Left lung (tissue), 10 donors: ENCODE results near the gene AKR1B1. TPM values are rescaled to one million over a fixed set of nuclear protein-coding genes. Genes with fewer than 3 reads are reported as not detected.

Experiments
- ATAC-seq: fragments of 200-7000 bp; cut with Tn5 transposase; one replicate; pipeline ENCODE4 v1.9.1; 2020; ENCODE audit warnings: moderate library complexity
- DNase-seq, 4 donors: peaks; one replicate each; pipeline ENCODE4 v3.0.0-alpha.2; 2013 to 2020
- H3K27ac ChIP-seq, 2 donors: fragments of 200-600 bp; sonication (generic) in 1 of 2; one replicate each; pipeline versions ENCODE4 v1.5.0 to v1.8.0; 2020 to 2021
- H3K27me3 ChIP-seq, 2 donors: fragments of 200-600 bp; sonication (generic) in 1 of 2; one replicate each; pipeline versions ENCODE4 v1.5.0 to v1.8.0; 2020 to 2021
- H3K36me3 ChIP-seq, 2 donors: fragments of 200-600 bp; sonication (generic) in 1 of 2; one replicate each; pipeline versions ENCODE4 v1.5.0 to v1.8.0; 2020 to 2021
- H3K4me1 ChIP-seq, 2 donors: fragments of 200-600 bp; one replicate each; pipeline ENCODE4 v1.8.0; 2021
- H3K4me3 ChIP-seq, 2 donors: fragments of 200-600 bp; sonication (generic) in 1 of 2; one replicate each; pipeline versions ENCODE4 v1.5.0 to v1.8.0; 2020 to 2021; ENCODE audit warnings: mild to moderate bottlenecking in 1 of 2
- H3K9me3 ChIP-seq, 2 donors: fragments of 200-600 bp; sonication (generic) in 1 of 2; one replicate each; pipeline versions ENCODE4 v1.5.0 to v1.8.0; 2020 to 2021
- intact Hi-C, 2 donors: fragments of 100-400 bp; cut with DNase I; formaldehyde crosslinking; loops; one replicate each; pipeline versions ENCODE4 v1.11.2 to v1.14.2; 2022
- polyA plus RNA-seq, 6 donors: library from polyadenylated mRNA; unstranded; fragments of 120-200 nt; gene quantifications; one replicate each; pipeline ENCODE4 v1.2.1, GENCODE V29; 2013; ENCODE audit not compliant: insufficient read length in 6 of 6
- total RNA-seq, 2 donors: library from RNA; stranded (reverse); fragmentation: NEBNext Ultra II Directional; extraction: Animal tissue kit (Norgen Biotek cat#: 25700); gene quantifications; one replicate each; pipeline ENCODE4 v1.2.1, GENCODE V29; 2021
- TF ChIP-seq, protein P1 (sequence below), 2 donors: fragments of 200-600 bp; sonication (generic) in 1 of 2; IDR thresholded peaks; one replicate each; pipeline versions ENCODE4 v1.5.0 to v1.8.0; 2021; ENCODE audit warnings: antibody characterized with exemption in 2 of 2
- donor health status: DM: no; HTN: yes; CAD: no.
- donor health status: DM: no; HTN: no; CAD: no.

The AKR1B1 gene
- total and polyA plus RNA-seq, 8 donors: 63.8 to 85.0 (median 69.3) TPM

DNA sequence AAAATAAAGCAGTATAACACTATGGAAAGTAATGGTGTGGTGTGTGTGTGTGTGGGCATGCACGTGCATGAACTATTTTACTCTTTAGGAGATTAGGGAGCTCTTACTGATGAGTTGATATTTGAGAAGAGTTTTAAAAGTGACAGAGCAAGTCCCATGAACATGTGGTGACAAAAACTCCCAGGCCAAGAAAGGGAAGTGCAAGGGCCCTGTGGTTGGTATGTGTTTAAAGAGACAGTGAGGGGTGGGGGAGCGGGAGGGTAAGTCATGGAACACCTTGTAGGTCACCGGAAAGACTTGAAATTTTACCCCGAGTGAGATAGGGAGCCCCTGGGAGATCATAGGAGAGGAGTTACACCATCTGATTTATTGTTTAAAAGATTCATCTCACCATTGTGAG lies 63.3 kb downstream of the AKR1B1 start:
- TF ChIP-seq, protein P1, sequence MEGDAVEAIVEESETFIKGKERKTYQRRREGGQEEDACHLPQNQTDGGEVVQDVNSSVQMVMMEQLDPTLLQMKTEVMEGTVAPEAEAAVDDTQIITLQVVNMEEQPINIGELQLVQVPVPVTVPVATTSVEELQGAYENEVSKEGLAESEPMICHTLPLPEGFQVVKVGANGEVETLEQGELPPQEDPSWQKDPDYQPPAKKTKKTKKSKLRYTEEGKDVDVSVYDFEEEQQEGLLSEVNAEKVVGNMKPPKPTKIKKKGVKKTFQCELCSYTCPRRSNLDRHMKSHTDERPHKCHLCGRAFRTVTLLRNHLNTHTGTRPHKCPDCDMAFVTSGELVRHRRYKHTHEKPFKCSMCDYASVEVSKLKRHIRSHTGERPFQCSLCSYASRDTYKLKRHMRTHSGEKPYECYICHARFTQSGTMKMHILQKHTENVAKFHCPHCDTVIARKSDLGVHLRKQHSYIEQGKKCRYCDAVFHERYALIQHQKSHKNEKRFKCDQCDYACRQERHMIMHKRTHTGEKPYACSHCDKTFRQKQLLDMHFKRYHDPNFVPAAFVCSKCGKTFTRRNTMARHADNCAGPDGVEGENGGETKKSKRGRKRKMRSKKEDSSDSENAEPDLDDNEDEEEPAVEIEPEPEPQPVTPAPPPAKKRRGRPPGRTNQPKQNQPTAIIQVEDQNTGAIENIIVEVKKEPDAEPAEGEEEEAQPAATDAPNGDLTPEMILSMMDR (IDR thresholded peaks at IDR 0.05): no peak
- Histone ChIP-seq H3K9me3 (no peaks in the 10 kb centered on the region), H3K27me3 (no peaks in the 10 kb centered on the region), H3K36me3 (no peaks in the 10 kb centered on the region), H3K4me3 (no peak overlapping the region), H3K4me1 (no peaks in the 10 kb centered on the region), H3K27ac (no peak overlapping the region)
- ATAC-seq (no peak), DNase-seq (no peak)
- intact Hi-C loops: no loop called here

DNA sequence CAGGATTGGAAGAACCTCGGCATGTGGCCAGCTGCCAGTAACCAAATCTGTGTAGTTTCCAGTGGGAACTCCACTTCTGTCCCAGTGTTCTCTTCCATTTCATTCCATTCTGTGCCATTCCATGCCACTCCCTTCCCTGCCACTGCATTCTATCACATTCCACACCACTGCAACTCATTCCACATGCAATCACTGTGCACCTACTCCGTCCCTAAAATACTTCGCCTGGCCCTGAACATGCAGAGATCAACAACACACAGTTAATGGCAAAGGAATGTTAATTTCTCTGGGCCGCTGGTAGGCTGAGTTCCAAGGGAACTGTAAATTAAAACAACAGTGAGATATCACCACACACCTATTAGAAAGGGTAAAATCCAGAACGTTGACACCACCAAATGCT lies 64.8 kb downstream of the AKR1B1 start:
- TF ChIP-seq, protein P1 (IDR thresholded peaks at IDR 0.05): no peak
- intact Hi-C loops: no loop called here
- no peaks in the 10 kb centered on the region for H3K36me3 ChIP-seq
- no peak overlapping the region for H3K4me3 ChIP-seq
- H3K4me1 ChIP-seq: no peaks in the 10 kb centered on the region
- no peak overlapping the region for H3K27ac ChIP-seq
- DNase-seq: no peak
- H3K27me3 ChIP-seq: no peaks in the 10 kb centered on the region
- no peaks in the 10 kb centered on the region for H3K9me3 ChIP-seq
- no peak for ATAC-seq

Other genes with a start within 250 kb of the AKR1B1 start
- gene SLC35B4, start 142.2 kb downstream of the AKR1B1 start, total RNA-seq: 10 to 100 TPM; 14.3 to 20.0 TPM
- gene SLC35B4, start 142.2 kb downstream of the AKR1B1 start, polyA plus RNA-seq: 10 to 100 TPM; 19.8 to 33.1 (median 23.2) TPM
- gene AKR1B10, start 68.5 kb upstream of the AKR1B1 start, total RNA-seq: not detected
- under 1 TPM in 3 of 6 donors, not detected in 3; 0.13 to 0.32 (median 0.22) TPM for gene AKR1B10, start 68.5 kb upstream of the AKR1B1 start, polyA plus RNA-seq
- not detected for gene AKR1B15, start 90.0 kb upstream of the AKR1B1 start, total RNA-seq
- gene AKR1B15, start 90.0 kb upstream of the AKR1B1 start, polyA plus RNA-seq: under 1 TPM in 5 of 6 donors, not detected in 1; 0.09 to 0.19 (median 0.14) TPM
- 10 to 100 TPM; 16.0 to 18.6 TPM for gene BPGM, start 187.8 kb upstream of the AKR1B1 start, total RNA-seq
- 10 to 100 TPM; 22.9 to 38.9 (median 28.2) TPM for gene BPGM, start 187.8 kb upstream of the AKR1B1 start, polyA plus RNA-seq